ENCODE data around the gene CREBBP.

The CREBBP gene

DNA sequence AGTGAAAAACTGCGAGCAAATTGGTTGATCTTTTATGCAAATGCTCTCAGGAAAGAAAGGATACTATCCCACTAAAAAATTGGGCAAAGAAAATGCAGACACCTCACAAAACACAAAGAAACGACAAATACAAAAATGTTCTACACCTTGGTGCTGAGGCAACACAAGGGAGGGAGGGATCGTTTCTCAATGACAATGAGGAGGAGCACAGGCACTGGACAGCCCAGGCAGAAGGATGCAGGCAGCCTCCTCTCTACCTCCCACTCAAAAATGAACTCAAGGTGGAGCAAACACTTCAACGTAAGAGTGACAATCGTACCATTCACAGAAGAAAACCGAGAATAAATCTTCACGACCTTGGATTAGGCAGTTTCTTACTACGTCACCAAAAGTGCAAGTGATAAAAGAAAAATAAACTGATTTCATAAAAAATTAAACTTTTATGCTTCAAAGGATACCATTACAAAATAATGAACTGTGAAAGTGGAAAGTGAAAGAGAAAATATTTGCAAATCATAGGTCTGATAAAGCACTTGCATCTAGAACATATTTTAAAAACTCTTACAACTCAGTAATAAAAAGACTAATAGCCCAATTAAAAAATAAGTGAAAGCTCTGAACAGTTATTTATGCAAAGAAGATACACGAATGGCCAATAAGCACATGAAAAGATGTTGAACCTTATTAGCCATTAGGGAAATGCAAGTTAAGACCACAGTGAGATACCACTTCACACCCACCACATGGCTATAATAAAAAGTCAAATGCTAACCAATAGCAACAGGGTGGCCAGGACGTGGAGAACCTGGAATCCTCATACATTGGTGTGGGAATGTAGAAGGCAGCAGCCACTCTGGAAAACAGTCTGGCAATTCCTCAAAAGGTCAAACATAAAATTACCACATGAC, 82.4 kb downstream of the CREBBP start:
- DNase-seq (ENCODE audit: low read depth in 2 of 3, low spot score in 2 of 3): no peak

GRCh38 chr16:3797473-3797872, 83.0 kb downstream of the CREBBP start:
- no peak for DNase-seq (ENCODE audit: low read depth in 2 of 3, low spot score in 2 of 3)

DNA sequence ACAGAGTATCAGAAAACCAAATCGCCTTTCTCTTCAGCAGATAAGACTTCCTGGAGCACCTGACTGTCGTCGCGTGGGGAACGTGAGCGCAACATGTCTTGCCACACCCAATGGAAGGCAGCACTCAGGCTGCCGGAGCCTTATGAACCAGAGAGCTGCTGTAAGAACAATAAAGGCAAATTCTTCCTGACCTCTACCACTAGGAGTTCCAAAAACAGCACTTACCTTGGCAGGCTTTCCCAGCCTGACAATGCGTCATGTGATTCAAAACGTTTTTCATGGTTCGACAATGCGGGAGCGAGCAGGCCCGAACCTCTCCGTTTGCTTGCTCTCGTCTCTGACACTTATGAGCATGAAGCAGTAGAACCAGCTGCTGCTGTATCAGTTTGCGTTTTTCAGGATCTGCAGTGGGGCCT, 87.3 kb downstream of the CREBBP start:
- DNase-seq (ENCODE audit: low read depth in 2 of 3, low spot score in 2 of 3): no peak

- DNase-seq (ENCODE audit: low read depth in 2 of 3, low spot score in 2 of 3): no peak
Measured at GRCh38 chr16:3792472-3793012, 88.0 kb downstream of the CREBBP start.

GRCh38 chr16:3791701-3792100, 88.8 kb downstream of the CREBBP start:
- DNase-seq (ENCODE audit: low read depth in 2 of 3, low spot score in 2 of 3): no peak

DNA sequence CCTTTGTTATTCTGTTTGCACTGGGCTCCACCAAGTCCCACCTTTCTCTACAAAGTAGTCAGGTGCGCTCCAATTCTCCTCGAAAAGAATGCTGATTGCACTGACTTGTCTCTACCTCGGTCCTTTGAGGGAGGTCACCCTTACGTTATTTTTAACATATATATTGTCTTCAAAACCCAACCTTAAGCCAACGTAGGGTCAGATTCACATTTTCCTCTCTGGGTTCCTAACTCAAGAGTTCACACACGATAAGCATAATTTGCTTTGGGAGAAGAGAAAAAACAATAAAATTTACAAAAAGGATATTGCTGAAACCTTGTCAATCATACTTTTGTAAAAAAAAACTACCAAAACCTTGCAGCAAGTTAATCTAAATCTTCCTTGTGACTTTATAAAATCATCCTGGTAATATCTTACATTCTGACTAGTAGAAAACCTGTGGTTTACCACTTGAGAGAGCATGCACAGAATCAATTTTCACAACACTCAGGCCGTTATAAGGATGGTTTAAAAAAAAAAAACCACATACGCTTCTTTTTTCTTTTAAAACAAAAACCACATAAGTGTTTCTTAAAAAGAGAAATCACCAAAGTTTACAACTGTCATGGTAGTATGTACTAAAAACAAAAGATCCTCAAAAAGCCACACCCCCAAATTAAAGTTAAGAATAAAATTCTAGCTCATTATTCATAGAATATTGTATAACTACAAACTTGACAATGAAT, 91.0 kb downstream of the CREBBP start:
- no peak for DNase-seq (ENCODE audit: low read depth in 2 of 3, low spot score in 2 of 3)

DNA sequence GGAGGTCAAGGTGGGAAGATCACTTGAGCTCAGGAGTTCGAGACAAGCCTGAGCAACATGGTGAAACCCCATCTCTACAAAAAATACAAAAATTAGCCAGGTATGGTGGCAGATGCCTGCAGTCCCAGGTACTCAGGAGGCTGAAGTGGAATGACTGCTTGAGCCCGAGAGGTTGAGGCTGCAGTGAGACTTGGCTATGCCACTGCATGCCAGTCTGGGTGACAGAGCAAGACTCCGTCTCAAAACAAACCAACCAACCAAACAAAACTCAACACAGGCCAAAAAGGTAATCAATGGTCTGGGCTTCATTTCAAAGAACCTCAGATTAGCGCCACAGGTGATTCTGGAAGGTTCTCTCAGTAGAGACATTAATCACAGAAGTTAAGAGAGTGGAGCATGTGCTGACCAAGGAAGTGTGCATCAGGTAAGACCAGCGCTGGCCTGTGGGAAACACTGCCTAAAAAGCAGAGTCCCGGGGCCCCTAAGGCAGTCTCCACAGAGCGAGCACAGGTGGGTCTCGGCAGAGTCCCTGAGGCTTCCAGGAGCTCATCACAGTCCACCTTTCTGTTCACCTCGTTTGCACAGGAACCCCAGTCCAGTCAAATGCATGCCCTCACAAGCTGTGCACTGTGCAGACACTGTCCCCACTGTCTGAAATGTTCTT, 91.7 kb downstream of the CREBBP start:
- DNase-seq (ENCODE audit: low read depth in 2 of 3, low spot score in 2 of 3): no peak

DNA sequence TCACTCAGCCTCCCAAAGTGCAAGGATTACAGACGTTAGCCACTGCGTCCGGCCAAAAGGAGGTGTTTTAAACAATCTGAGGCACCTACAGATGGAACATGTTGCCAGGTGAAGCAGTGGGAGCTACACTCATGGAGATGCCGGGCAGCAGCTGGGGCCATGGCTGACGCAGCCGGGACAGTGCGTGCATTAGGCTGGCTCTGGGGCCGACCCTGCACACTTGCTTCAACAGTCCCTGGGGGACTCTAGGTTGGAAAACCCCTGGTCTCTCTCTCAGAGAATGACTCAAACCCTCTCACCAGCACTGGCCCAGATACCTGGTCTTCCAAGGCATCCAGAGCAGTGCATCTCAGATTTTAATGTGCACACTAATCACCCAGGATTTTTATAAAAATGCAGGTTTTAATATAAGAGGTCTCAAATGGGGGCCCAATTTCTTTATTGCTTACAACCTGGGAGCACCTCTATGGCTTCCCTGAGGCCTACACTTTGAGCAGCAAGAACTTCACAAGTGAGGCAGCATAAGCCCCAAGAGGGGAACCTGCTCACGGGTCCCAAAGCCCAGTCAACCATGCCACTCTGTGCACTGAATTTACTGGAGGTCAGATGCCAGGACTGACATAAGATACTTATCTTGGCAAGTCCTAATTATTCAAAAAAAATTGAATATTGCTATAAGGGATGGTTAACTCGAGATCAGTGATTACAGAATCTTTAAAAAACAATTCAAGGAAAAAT, 92.4 kb downstream of the CREBBP start:
- no peak for DNase-seq (ENCODE audit: low read depth in 2 of 3, low spot score in 2 of 3)

DNA sequence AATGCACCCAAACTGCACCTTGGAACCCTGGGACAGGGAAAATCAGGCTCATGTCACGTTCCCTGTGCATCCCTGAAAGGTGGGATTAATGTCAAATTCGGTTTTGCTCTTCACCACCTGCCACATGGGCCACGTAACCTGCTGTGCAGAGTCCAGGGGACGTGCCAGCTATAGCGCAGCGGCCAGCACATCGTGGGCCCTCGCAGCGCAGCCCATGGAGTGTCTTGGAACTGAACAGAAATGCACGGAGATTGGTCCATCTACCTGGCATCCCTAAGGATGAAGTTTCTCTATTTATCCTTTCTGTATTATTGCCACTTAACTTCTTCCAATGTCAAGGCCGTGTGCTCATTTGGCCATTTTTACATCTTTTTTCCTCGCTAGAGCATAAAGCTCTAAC, 95.1 kb downstream of the CREBBP start:
- DNase-seq (ENCODE audit: low read depth in 2 of 3, low spot score in 2 of 3): no peak

DNA sequence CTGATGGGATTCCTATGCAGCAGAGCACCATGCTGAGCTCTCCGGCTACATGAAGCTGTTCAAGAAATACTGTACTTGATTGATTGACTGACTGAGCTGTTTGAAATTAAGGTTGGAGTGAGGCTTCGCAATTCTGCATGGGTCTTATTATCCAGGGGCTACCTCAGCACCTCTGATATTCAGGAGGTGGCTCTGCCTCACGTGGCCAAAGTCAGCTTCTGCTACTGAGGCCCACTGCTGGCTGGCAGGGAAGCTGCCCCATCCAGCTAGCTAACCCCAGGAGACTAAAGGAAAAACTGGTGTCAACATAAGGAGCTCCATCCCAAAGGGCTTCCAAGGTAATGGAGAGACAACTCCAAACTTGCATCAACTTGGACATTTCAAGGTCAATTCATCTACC, 97.0 kb downstream of the CREBBP start:
- no peak for DNase-seq (ENCODE audit: low read depth in 2 of 3, low spot score in 2 of 3)

DNA sequence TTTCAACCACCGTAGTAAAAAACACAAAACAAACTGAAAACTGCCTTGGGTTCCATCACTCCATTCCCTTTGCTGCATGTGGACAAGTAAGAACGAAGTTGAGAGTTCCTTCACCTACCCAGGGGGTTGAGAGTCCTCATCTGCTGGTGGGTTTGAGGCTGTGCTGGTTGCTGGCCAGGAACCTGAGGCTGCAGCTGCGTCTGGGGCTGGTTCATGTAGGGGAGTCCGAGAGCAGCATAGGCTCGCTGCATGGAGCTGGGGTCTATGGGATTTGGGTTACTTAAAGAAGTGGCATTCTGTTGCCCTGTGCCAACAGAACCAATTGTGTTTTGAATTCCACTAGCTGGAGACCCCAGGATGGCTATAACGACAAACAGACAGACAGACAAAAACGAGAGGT, 97.9 kb downstream of the CREBBP start:
- DNase-seq (ENCODE audit: low read depth in 2 of 3, low spot score in 2 of 3): no peak

DNA sequence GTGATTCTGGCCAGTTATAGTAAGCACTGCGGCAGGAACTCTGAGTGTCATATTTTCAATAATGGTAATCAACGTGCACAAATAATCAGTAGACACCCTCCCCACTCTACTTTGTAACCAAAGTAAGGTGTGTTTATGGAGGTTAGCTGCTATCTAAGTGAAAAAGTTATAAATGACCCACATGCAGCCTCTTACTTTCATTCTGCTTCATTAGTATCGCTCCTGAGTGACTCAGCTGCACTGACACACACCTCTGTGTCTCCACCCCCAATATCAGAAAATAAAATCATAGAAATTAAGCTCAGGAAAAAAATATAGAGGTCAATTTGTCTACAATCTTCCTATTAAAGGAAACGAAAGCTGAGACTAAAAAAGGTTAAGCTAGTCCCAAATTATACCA, 99.1 kb downstream of the CREBBP start:
- DNase-seq (ENCODE audit: low read depth in 2 of 3, low spot score in 2 of 3): no peak

DNA sequence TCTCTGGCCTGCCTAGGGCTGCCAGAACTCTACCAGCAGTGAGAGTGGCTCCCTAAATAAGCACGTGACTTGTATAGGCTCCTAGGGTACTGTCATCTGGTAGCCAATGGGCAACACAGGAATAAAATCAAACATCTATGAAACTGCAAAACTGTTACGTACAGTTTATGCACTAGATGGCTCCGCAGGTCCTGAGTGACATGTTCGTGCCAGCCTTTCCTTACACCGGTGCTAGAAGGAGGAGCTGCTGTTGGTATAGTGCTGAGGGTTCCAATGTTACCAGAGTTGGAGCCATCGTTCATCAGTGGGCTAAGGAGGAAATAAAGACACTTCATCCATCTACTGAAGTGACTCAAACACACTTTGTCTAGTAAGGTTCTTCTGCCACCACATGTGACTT, 99.9 kb downstream of the CREBBP start:
- no peak for DNase-seq (ENCODE audit: low read depth in 2 of 3, low spot score in 2 of 3)

GRCh38 chr16:3776316-3776715, 104.2 kb downstream of the CREBBP start:
- DNase-seq (ENCODE audit: low read depth in 2 of 3, low spot score in 2 of 3): no peak

DNA sequence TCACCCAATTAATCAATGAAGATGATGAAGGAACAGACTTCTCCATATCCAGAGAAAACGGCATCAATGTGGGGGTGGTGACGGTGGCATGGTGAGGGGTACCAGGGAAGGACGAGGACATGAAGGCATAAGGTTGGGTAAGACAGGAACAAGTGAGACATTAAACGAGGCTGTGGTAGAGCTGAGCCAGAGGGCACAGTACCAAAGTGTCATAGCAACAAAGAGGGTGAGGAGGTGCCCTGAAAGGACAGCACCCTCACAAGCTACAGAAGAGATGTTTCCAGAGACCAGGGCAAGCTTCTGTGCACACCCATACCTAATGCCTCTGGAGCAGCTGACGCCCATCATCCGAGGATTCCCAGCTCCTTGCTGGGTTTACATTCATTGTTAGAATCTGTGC, 105.7 kb downstream of the CREBBP start:
- no peak for DNase-seq (ENCODE audit: low read depth in 2 of 3, low spot score in 2 of 3)

DNA sequence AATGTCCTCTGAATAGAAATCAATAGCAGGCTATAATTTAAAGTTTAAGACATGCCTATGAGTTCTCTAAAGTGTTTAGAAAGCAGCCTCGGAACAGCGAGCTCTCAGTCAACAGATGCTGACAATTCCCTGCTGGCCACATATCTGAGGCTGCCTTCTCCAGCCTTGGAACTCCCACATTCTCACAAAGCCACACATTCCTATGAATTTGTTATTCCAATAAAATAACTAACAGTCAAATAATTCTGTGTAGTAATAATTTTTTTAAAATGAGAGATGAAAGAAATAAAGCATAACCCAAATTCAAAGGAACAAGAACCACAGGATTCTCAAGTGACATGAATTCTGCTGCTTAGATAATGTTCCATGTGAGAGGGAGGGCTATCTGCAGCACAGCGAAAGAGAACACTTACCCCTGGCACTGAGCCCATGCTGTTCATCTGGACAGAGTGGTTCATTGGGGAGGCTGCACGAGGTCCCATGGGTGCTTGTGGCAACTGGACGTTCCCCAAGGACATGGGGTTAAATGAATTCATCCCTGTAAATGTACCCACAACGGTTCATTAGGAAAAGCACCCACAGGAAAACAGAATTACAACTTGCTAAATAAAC, 106.3 kb downstream of the CREBBP start:
- no peak for DNase-seq (ENCODE audit: low read depth in 2 of 3, low spot score in 2 of 3)

DNA sequence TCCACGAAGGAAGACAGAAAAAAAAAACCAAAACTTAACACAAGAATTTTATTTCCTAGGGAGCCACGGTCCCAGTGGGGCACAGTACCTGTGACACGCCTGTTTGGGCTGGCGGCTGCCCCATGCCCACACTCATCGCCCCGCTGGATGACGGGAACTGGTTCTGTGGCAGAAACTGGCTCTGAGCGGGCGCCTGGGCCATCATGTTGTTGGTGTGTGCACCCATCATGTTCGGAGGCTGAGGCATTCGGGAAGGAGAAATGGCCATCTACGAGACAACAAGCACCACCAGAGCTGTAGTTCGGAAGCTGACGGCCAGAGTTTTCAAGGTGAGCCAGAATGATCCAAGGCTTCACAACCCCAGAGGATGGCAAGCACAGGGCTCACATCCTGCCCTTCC, 106.8 kb downstream of the CREBBP start:
- no peak for DNase-seq (ENCODE audit: low read depth in 2 of 3, low spot score in 2 of 3)

- DNase-seq (ENCODE audit: low read depth in 2 of 3, low spot score in 2 of 3): no peak
Measured at GRCh38 chr16:3771513-3771912, 109.0 kb downstream of the CREBBP start.

DNA sequence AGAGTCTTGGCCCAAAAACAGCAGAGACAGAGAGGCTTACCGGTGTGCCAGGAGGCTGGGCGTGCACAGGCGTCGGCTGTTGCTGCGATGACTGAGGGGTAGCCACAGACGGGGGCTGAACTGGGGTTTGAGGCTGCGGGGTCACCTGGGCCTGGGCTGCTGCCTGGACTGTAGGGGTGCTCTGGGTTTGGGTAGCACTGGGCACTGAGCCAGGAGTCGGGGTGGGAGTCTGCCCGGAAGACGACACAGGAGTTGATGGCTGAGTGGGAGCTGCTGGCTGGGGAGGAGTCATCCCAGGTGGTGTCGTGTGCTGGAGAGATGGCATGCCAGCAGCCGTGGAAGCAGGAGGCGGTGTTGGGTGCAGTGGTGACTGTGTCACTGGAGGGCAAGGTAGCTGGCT, 110.0 kb downstream of the CREBBP start:
- DNase-seq (ENCODE audit: low read depth in 2 of 3, low spot score in 2 of 3): no peak

DNA sequence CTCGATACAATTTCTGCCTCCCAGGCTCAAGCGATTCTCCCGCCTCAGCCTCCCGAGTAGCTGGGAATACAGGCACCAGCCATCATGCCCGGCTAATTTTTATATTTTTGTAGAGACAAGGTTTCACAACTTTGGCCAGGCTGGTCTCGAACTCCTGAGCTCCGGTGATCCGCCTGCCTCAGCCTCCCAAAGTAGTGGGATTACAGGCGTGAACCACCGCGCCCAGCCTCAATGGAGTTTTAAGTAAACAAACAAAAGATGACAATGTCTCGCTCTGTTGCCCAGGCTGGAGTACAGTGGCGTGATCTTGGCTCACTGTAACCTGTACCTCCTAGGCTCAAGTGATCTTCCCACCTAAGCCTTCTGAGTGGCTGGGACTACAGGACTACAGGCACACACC, 110.6 kb downstream of the CREBBP start:
- DNase-seq (ENCODE audit: low read depth in 2 of 3, low spot score in 2 of 3): no peak

- DNase-seq (ENCODE audit: low read depth in 2 of 3, low spot score in 2 of 3): no peak
Measured at GRCh38 chr16:3769013-3769412, 111.5 kb downstream of the CREBBP start.

Measured in activated CD8-positive, alpha-beta memory T cell treated with anti-CD3 and anti-CD28 coated beads for 48 hours (primary cell).